Measurements from ENCODE around the gene CAMK2A. TPM values are rescaled to one million over a fixed set of nuclear protein-coding genes. Genes with fewer than 3 reads are reported as not detected.
A peak's percentile ranks its signal among the peaks of the same experiment; 100 is the strongest.

Gene CAMK2A
- total RNA-seq, 1 donor from 2014 or later = 1.2 TPM

- H3K4me1 ChIP-seq (ENCODE audit: insufficient read depth, low read length) = peaks cover 24% of the 10 kb centered on the region
- Mint-ChIP-seq H3K36me3 (ENCODE audit: low read depth, unreplicated experiment) (no peaks in the 10 kb centered on the region), H3K4me3 (ENCODE audit: unreplicated experiment) (peak overlapping the region; percentile 81), H3K9me3 (ENCODE audit: unreplicated experiment) (no peaks in the 10 kb centered on the region), H3K27me3 (ENCODE audit: low read depth, unreplicated experiment) (no peaks in the 10 kb centered on the region), H3K27ac (ENCODE audit: unreplicated experiment) (no peak overlapping the region), H3K4me1 (ENCODE audit: low read depth, unreplicated experiment) (peaks cover 39% of the 10 kb centered on the region)
- H3K27me3 ChIP-seq (ENCODE audit: insufficient read depth, low read length) = no peaks in the 10 kb centered on the region
- H3K27ac ChIP-seq (ENCODE audit: low read depth, low read length) = no peak overlapping the region
- DNase-seq (ENCODE audit: low read depth) = no peak
- H3K79me2 ChIP-seq (ENCODE audit: insufficient read depth, low read length) = no peaks in the 10 kb centered on the region
- no peaks in the 10 kb centered on the region for H3K9me3 ChIP-seq (ENCODE audit: insufficient read depth, low read depth, low read length)
- FAIRE-seq = no peak
- H3K4me2 ChIP-seq (ENCODE audit: low read length) = peak overlapping the region; percentile 89
- peak overlapping the region; percentile 69 for H2AFZ ChIP-seq (ENCODE audit: low read depth, low read length)
- TF ChIP-seq EZH2 (IDR thresholded peaks at IDR 0.05; ENCODE audit: insufficient read depth, low read length) (no peak), CTCF (IDR thresholded peaks at IDR 0.05; ENCODE audit: insufficient read depth, low read depth, low read length) (no peak)
- H4K20me1 ChIP-seq (ENCODE audit: insufficient read depth, low read length) = no peaks in the 10 kb centered on the region
- peak overlapping the region; percentile 70 for H3K9ac ChIP-seq (ENCODE audit: low read length)
- peak overlapping the region; percentile 44 for H3K4me3 ChIP-seq (ENCODE audit: insufficient read depth, low read depth, low read length)
- no peaks in the 10 kb centered on the region for H3K36me3 ChIP-seq (ENCODE audit: insufficient read depth, low read length)
Observed at GRCh38 chr5:150301901-150302300, 12.3 kb upstream of the CAMK2A start.

- no peaks in the 10 kb centered on the region for H3K36me3 ChIP-seq (ENCODE audit: insufficient read depth, low read length)
- DNase-seq (ENCODE audit: low read depth) = peak; percentile 39
- no peak overlapping the region for H2AFZ ChIP-seq (ENCODE audit: low read depth, low read length)
- peak overlapping the region; percentile 89 for H3K4me2 ChIP-seq (ENCODE audit: low read length)
- Mint-ChIP-seq H3K4me3 (ENCODE audit: unreplicated experiment) (peak overlapping the region; percentile 81), H3K4me1 (ENCODE audit: low read depth, unreplicated experiment) (peaks cover 38% of the 10 kb centered on the region), H3K36me3 (ENCODE audit: low read depth, unreplicated experiment) (peaks cover under 1% of the 10 kb centered on the region), H3K9me3 (ENCODE audit: unreplicated experiment) (no peaks in the 10 kb centered on the region), H3K27me3 (ENCODE audit: low read depth, unreplicated experiment) (no peaks in the 10 kb centered on the region), H3K27ac (ENCODE audit: unreplicated experiment) (peak overlapping the region; percentile 43)
- H3K4me3 ChIP-seq (ENCODE audit: insufficient read depth, low read depth, low read length) = no peak overlapping the region
- no peak overlapping the region for H3K27ac ChIP-seq (ENCODE audit: low read depth, low read length)
- TF ChIP-seq EZH2 (IDR thresholded peaks at IDR 0.05; ENCODE audit: insufficient read depth, low read length) = no peak
- no peak for TF ChIP-seq CTCF (IDR thresholded peaks at IDR 0.05; ENCODE audit: insufficient read depth, low read depth, low read length)
- no peaks in the 10 kb centered on the region for H4K20me1 ChIP-seq (ENCODE audit: insufficient read depth, low read length)
- H3K9ac ChIP-seq (ENCODE audit: low read length) = no peak overlapping the region
- H3K79me2 ChIP-seq (ENCODE audit: insufficient read depth, low read length) = no peaks in the 10 kb centered on the region
- H3K9me3 ChIP-seq (ENCODE audit: insufficient read depth, low read depth, low read length) = no peaks in the 10 kb centered on the region
- peaks cover 24% of the 10 kb centered on the region for H3K4me1 ChIP-seq (ENCODE audit: insufficient read depth, low read length)
- FAIRE-seq = no peak
- H3K27me3 ChIP-seq (ENCODE audit: insufficient read depth, low read length) = no peaks in the 10 kb centered on the region
Observed at GRCh38 chr5:150301170-150301505, 11.6 kb upstream of the CAMK2A start.

- TF ChIP-seq EZH2 (IDR thresholded peaks at IDR 0.05; ENCODE audit: insufficient read depth, low read length) (no peak), CTCF (IDR thresholded peaks at IDR 0.05; ENCODE audit: insufficient read depth, low read depth, low read length) (no peak)
- Mint-ChIP-seq H3K9me3 (ENCODE audit: unreplicated experiment) (no peaks in the 10 kb centered on the region), H3K27me3 (ENCODE audit: low read depth, unreplicated experiment) (no peaks in the 10 kb centered on the region), H3K36me3 (ENCODE audit: low read depth, unreplicated experiment) (peaks cover 2% of the 10 kb centered on the region), H3K27ac (ENCODE audit: unreplicated experiment) (peak overlapping the region; percentile 43), H3K4me3 (ENCODE audit: unreplicated experiment) (peak overlapping the region; percentile 81), H3K4me1 (ENCODE audit: low read depth, unreplicated experiment) (peaks cover 33% of the 10 kb centered on the region)
- H3K36me3 ChIP-seq (ENCODE audit: insufficient read depth, low read length) = no peaks in the 10 kb centered on the region
- no peak overlapping the region for H3K4me3 ChIP-seq (ENCODE audit: insufficient read depth, low read depth, low read length)
- H3K27ac ChIP-seq (ENCODE audit: low read depth, low read length) = no peak overlapping the region
- peak overlapping the region; percentile 89 for H3K4me2 ChIP-seq (ENCODE audit: low read length)
- no peaks in the 10 kb centered on the region for H3K9me3 ChIP-seq (ENCODE audit: insufficient read depth, low read depth, low read length)
- H3K9ac ChIP-seq (ENCODE audit: low read length) = no peak overlapping the region
- H4K20me1 ChIP-seq (ENCODE audit: insufficient read depth, low read length) = no peaks in the 10 kb centered on the region
- FAIRE-seq (no peak), DNase-seq (ENCODE audit: low read depth) (no peak)
- no peak overlapping the region for H2AFZ ChIP-seq (ENCODE audit: low read depth, low read length)
- H3K4me1 ChIP-seq (ENCODE audit: insufficient read depth, low read length) = peaks cover 24% of the 10 kb centered on the region
- H3K79me2 ChIP-seq (ENCODE audit: insufficient read depth, low read length) = no peaks in the 10 kb centered on the region
- no peaks in the 10 kb centered on the region for H3K27me3 ChIP-seq (ENCODE audit: insufficient read depth, low read length)
Observed at GRCh38 chr5:150300496-150301169, 11.1 kb upstream of the CAMK2A start.
